IMR-90 (cell line): ENCODE measurements around the gene DELE1. TPM values are rescaled to one million over a fixed set of nuclear protein-coding genes. Genes with fewer than 3 reads are reported as not detected.
A peak's percentile ranks its signal among the peaks of the same experiment; 100 is the strongest.

ENCODE experiments used
- ATAC-seq: fragments of 200-7000 bp; cut with Tn5 transposase; 2 replicates; pipeline ENCODE4 v1.9.1; 2020; ENCODE audit warnings: low read depth, mild to moderate bottlenecking, moderate library complexity
- BruUV-seq: library from RNA; stranded (reverse); fragments of 400-500 nt; replicated peaks from 2 replicates; lab custom pipeline; 2021; lab: Mats Ljungman, UMichigan
- CTCF ChIA-PET: fragments of 300-600 bp; formaldehyde crosslinking; extraction: SDS; loops from one replicate; lab custom pipeline; 2021; ENCODE audit warnings: antibody characterized with exemption; lab: Yijun Ruan, JAX
- POLR2A ChIA-PET: fragments of 300-600 bp; sonication (Branson Sonifier 250); formaldehyde crosslinking; loops from one replicate; lab custom pipeline; 2022; ENCODE audit warnings: antibody characterized with exemption; ENCODE audit not compliant: unreplicated experiment; lab: Charles Lee
- DNase-seq: peaks from one replicate; pipeline ENCODE4 v3.0.0; 2013
- H2AFZ ChIP-seq: replicated peaks from 2 replicates; pipeline ENCODE3; 2013; ENCODE audit warnings: low read length, mild to moderate bottlenecking; ENCODE audit not compliant: poor library complexity
- H2AK5ac ChIP-seq: 2 replicates; pipeline ENCODE4 v1.6.1; 2013; ENCODE audit warnings: low read depth, low read length, inconsistent platforms
- H2AK9ac ChIP-seq: replicated peaks from 2 replicates; pipeline ENCODE3; 2013; ENCODE audit warnings: mild to moderate bottlenecking, low read depth, low read length, moderate library complexity; ENCODE audit not compliant: poor library complexity
- H2BK120ac ChIP-seq: 2 replicates; pipeline ENCODE4 v1.6.1; 2013; ENCODE audit warnings: low read depth, low read length, inconsistent platforms
- H2BK15ac ChIP-seq: 3 replicates; pipeline ENCODE4 v1.6.1; 2013; ENCODE audit warnings: low read depth, low read length, inconsistent platforms
- H2BK20ac ChIP-seq: 2 replicates; pipeline ENCODE4 v1.6.1; 2013; ENCODE audit warnings: low read depth, mild to moderate bottlenecking, inconsistent platforms, low read length, moderate library complexity
- H2BK5ac ChIP-seq: 2 replicates; pipeline ENCODE4 v1.6.1; 2013; ENCODE audit warnings: mild to moderate bottlenecking, low read depth, low read length, inconsistent platforms; ENCODE audit not compliant: poor library complexity, severe bottlenecking
- H3K14ac ChIP-seq: replicated peaks from 2 replicates; pipeline ENCODE4 v1.6.1; 2013; ENCODE audit warnings: low read depth, low read length, inconsistent platforms
- H3K18ac ChIP-seq: 2 replicates; pipeline ENCODE4 v1.6.1; 2013; ENCODE audit warnings: low read depth, low read length, control low read depth
- H3K23ac ChIP-seq: 2 replicates; pipeline ENCODE4 v1.6.1; 2013; ENCODE audit warnings: low read depth, low read length, inconsistent platforms
- H3K27ac ChIP-seq: 2 replicates; pipeline ENCODE4 v1.5.1; 2013; ENCODE audit warnings: mild to moderate bottlenecking, control low read depth, low read length; ENCODE audit not compliant: insufficient read depth
- H3K27me3 ChIP-seq: 2 replicates; pipeline ENCODE4 v1.6.1; 2013; ENCODE audit warnings: low read length; ENCODE audit not compliant: control insufficient read depth, insufficient read depth
- H3K36me3 ChIP-seq: 2 replicates; pipeline ENCODE4 v1.6.1; 2013; ENCODE audit warnings: low read length, mixed read lengths; ENCODE audit not compliant: control insufficient read depth, insufficient read depth
- H3K4ac ChIP-seq: 2 replicates; pipeline ENCODE4 v1.6.1; 2013; ENCODE audit warnings: low read depth, low read length, inconsistent platforms
- H3K4me1 ChIP-seq: 2 replicates; pipeline ENCODE4 v1.6.1; 2013; ENCODE audit warnings: low read length, mixed read lengths; ENCODE audit not compliant: control insufficient read depth, insufficient read depth
- H3K4me2 ChIP-seq: 2 replicates; pipeline ENCODE4 v1.6.1; 2013; ENCODE audit warnings: low read depth, mild to moderate bottlenecking, control low read depth, low read length, moderate library complexity
- H3K4me3 ChIP-seq: 2 replicates; pipeline ENCODE4 v1.5.1; 2013; ENCODE audit warnings: low read depth, mild to moderate bottlenecking, control low read depth, low read length, moderate library complexity; ENCODE audit not compliant: insufficient read depth
- H3K56ac ChIP-seq: 2 replicates; pipeline ENCODE4 v1.6.1; 2013; ENCODE audit warnings: low read length, inconsistent platforms; ENCODE audit not compliant: insufficient read depth; ENCODE audit errors: extremely low read depth
- H3K79me1 ChIP-seq, 2 experiments: 2 replicates each; pipeline ENCODE4 v1.6.1; 2013; ENCODE audit warnings: low read length in 2 of 2, inconsistent platforms in 1 of 2, low read depth in 1 of 2
- H3K9ac ChIP-seq: 2 replicates; pipeline ENCODE4 v1.6.1; 2013; ENCODE audit warnings: low read depth, low read length, control low read depth
- H3K9me1 ChIP-seq: 2 replicates; pipeline ENCODE4 v1.6.1; 2013; ENCODE audit warnings: low read length, inconsistent platforms; ENCODE audit not compliant: insufficient read depth
- H3K9me3 ChIP-seq: 2 replicates; pipeline ENCODE4 v1.6.1; 2013; ENCODE audit warnings: low read length; ENCODE audit not compliant: control insufficient read depth, insufficient read depth
- H4K20me1 ChIP-seq: 2 replicates; pipeline ENCODE4 v1.6.1; 2013; ENCODE audit warnings: low read length, inconsistent platforms; ENCODE audit not compliant: insufficient read depth
- H4K5ac ChIP-seq: 2 replicates; pipeline ENCODE4 v1.6.1; 2013; ENCODE audit warnings: mild to moderate bottlenecking, low read depth, low read length, control low read depth
- H4K8ac ChIP-seq, 2 experiments: 2 replicates each; pipeline ENCODE4 v1.6.1; 2013; ENCODE audit warnings: low read depth in 2 of 2, low read length in 2 of 2, control low read depth in 1 of 2, inconsistent platforms in 1 of 2
- H4K91ac ChIP-seq: 2 replicates; pipeline ENCODE4 v1.6.1; 2013; ENCODE audit warnings: low read depth, low read length, inconsistent platforms; ENCODE audit not compliant: insufficient read depth
- NFE2L2 ChIP-seq: fragments of 150-350 bp; IDR thresholded peaks from 2 replicates; pipeline ENCODE4 v1.6.1; 2016; ENCODE audit warnings: low read depth, mild to moderate bottlenecking, low read length
- RAD21 ChIP-seq: IDR thresholded peaks from 2 replicates; pipeline ENCODE4 v1.6.1; 2012; ENCODE audit warnings: low read length, improper control_type of control experiment
- SMC3 ChIP-seq: fragments of 150-350 bp; IDR thresholded peaks from 2 replicates; pipeline ENCODE4 v1.6.1; 2016; ENCODE audit warnings: low read depth, mild to moderate bottlenecking, antibody characterized with exemption, low read length, moderate library complexity
- WGBS, 2 experiments: methylation state at CpG; one replicate each; pipeline versions ENCODE4 v1.1.5 to v1.1.7; 2013; ENCODE audit warnings: missing lambda C conversion rate in 2 of 2; ENCODE audit not compliant: insufficient read length in 1 of 2; ENCODE audit errors: extremely low coverage in 2 of 2; 5-methylcytosine and 5-hydroxymethylcytosine counted together
- dilution Hi-C: fragments of 300-500 bp; cut with HindIII; formaldehyde crosslinking; loops from one replicate; pipeline ENCODE4 v1.14.3; 2018; ENCODE audit warnings: low sequenced_read_pairs; ENCODE audit not compliant: unreplicated experiment
- in situ Hi-C: fragments of 300-500 bp; cut with MboI; formaldehyde crosslinking; loops from 3 replicates; pipeline ENCODE4 v1.14.3; 2019; ENCODE audit warnings: low sequenced_read_pairs, inconsistent platforms, mixed read lengths
- intact Hi-C: fragments of 100-400 bp; cut with micrococcal nuclease; formaldehyde crosslinking; loops from 2 replicates; pipeline ENCODE4 v1.10.0; 2022
- polyA plus RNA-seq, 3 experiments: library from polyadenylated mRNA; depleted of rRNA; stranded (reverse); fragments of >200 nt; gene quantifications; 2 replicates each; pipeline ENCODE4 v1.2.3, GENCODE V29; 2012; ENCODE audit warnings: low replicate concordance in 1 of 3
- total RNA-seq: library from RNA; depleted of rRNA; stranded (reverse); fragments of >200 nt; gene quantifications from 2 replicates; pipeline ENCODE4 v1.2.3, GENCODE V29; 2012
- TF ChIP-seq, protein P1 (sequence below): fragments of 150-350 bp; IDR thresholded peaks from 2 replicates; pipeline ENCODE4 v1.6.1; 2017; ENCODE audit warnings: mild to moderate bottlenecking, antibody characterized with exemption, low read length, low read depth

DELE1 gene
- total and polyA plus RNA-seq, 2 of the 4 experiments (the other 2 are of a cell fraction): 28.0 to 66.1 TPM

DNA sequence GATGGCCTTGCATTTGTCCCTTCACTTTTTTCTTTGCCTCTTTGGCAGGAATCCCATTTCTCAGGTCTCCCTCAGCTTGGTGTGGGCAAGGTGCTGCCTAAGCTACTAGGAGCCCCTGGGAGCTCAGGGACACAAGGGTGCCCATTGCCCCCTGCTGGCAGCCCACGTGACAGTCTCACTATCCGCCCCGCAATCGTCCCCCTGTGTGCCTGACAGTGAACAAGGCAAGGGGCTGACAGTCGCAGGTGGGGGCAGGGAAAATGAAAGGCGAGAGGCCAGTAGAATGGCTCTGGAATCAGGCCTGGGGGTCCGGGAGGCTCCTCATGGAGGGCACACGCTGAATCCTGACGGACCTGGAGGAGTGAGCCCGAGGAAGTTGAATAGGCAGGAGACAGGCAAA, 36.3 kb downstream of the DELE1 start:
- Histone ChIP-seq H3K4me1 (no peaks in the 10 kb centered on the region), H3K18ac (no peak overlapping the region), H3K23ac (no peak overlapping the region), H3K4ac (no peak overlapping the region), H2BK5ac (no peak overlapping the region), H3K9me3 (no peaks in the 10 kb centered on the region), H4K20me1 (no peaks in the 10 kb centered on the region; the same call in 1 of the 2 replicates), H2AFZ (no peak overlapping the region), H3K79me1 (no peaks in the 10 kb centered on the region), H3K4me2 (no peak overlapping the region), H2BK15ac (no peak overlapping the region), H3K9me1 (no peaks in the 10 kb centered on the region), H4K5ac (no peak overlapping the region), H2AK5ac (no peak overlapping the region), H3K27ac (no peak overlapping the region), H4K91ac (no peak overlapping the region), H2BK20ac (no peak overlapping the region), H3K4me3 (no peak overlapping the region), H3K56ac (no peak overlapping the region), H4K8ac (no peak overlapping the region), H3K14ac (no peak overlapping the region), H2AK9ac (no peak overlapping the region), H2BK120ac (no peak overlapping the region), H3K9ac (no peak overlapping the region), H3K36me3 (no peaks in the 10 kb centered on the region), H3K27me3 (peaks cover 4% of the 10 kb centered on the region; the same call in 1 of the 2 replicates)
- DNase-seq (no peak), ATAC-seq (no peak)
- TF ChIP-seq, protein P1, sequence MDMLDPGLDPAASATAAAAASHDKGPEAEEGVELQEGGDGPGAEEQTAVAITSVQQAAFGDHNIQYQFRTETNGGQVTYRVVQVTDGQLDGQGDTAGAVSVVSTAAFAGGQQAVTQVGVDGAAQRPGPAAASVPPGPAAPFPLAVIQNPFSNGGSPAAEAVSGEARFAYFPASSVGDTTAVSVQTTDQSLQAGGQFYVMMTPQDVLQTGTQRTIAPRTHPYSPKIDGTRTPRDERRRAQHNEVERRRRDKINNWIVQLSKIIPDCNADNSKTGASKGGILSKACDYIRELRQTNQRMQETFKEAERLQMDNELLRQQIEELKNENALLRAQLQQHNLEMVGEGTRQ: peak; percentile 9; the same call in 1 of the 2 replicates
- TF ChIP-seq RAD21: peak; percentile 23; the same call in 1 of the 2 replicates
- TF ChIP-seq NFE2L2: no peak
- TF ChIP-seq SMC3: 0 out of 2 replicates have a peak, but pooled peaks have one; percentile 30
- intact Hi-C loops (loop anchor here (1.0 kb wide), 3 partner anchors 71 to 295 kb away; no protein-coding TSS in a partner anchor), dilution Hi-C loops (no loop called here), in situ Hi-C loops (no loop called here)
- CTCF ChIA-PET: interaction anchor here (0.5 to 3.3 kb wide), 16 partner anchors 8 to 273 kb away, joined by 3 to 32 read pairs (median 6); partner anchors contain the start of genes DELE1 and RNF14
- BruUV-seq: no TSS peak
- 80% methylated on average over 2 of the region's 10 CpGs; no CpG with 5 or more reads in 1 of the 2 experiments for WGBS, 2 experiments
- POLR2A ChIA-PET: no interaction called here
